Hepatocyte (in vitro differentiated cells): ENCODE results near the gene KLHDC8A. TPM values are rescaled to one million over a fixed set of nuclear protein-coding genes. Genes with fewer than 3 reads are reported as not detected.

Experiments used
- DNase-seq: peaks from one replicate; pipeline ENCODE4 v3.0.0-alpha.2; 2016; ENCODE audit warnings: low spot score
- H2AFZ ChIP-seq: fragments of 200-600 bp; sonication (generic); 2 replicates; pipeline ENCODE4 v1.6.0; 2016; ENCODE audit warnings: antibody characterized with exemption, mild to moderate bottlenecking
- H3K27ac ChIP-seq: fragments of 200-600 bp; sonication (generic); 2 replicates; pipeline ENCODE4 v1.5.1; 2016; ENCODE audit warnings: mild to moderate bottlenecking
- H3K27me3 ChIP-seq: fragments of 200-600 bp; sonication (generic); 2 replicates; pipeline ENCODE4 v1.6.1; 2016
- H3K36me3 ChIP-seq: fragments of 200-600 bp; sonication (generic); replicated peaks from 2 replicates; pipeline ENCODE4 v1.5.1; 2016; ENCODE audit warnings: low read depth; ENCODE audit not compliant: insufficient read depth
- H3K4me1 ChIP-seq: fragments of 200-600 bp; sonication (generic); 2 replicates; pipeline ENCODE4 v1.5.1; 2016; ENCODE audit warnings: mild to moderate bottlenecking, moderate library complexity; ENCODE audit not compliant: insufficient read depth
- H3K4me2 ChIP-seq: fragments of 200-600 bp; sonication (generic); 2 replicates; pipeline ENCODE4 v1.6.0; 2016
- H3K4me3 ChIP-seq: fragments of 200-600 bp; sonication (generic); 2 replicates; pipeline ENCODE4 v1.5.1; 2016; ENCODE audit warnings: mild to moderate bottlenecking
- H3K79me2 ChIP-seq: fragments of 200-600 bp; sonication (generic); 2 replicates; pipeline ENCODE4 v1.6.0; 2017; ENCODE audit warnings: mild to moderate bottlenecking
- H3K9me2 ChIP-seq: fragments of 200-600 bp; sonication (generic); replicated peaks from 2 replicates; pipeline ENCODE4 v1.6.0; 2017; ENCODE audit warnings: mild to moderate bottlenecking; ENCODE audit not compliant: insufficient read depth
- H3K9me3 ChIP-seq: fragments of 200-600 bp; sonication (generic); 2 replicates; pipeline ENCODE4 v1.5.1; 2016; ENCODE audit warnings: low read depth, mild to moderate bottlenecking
- H4K20me1 ChIP-seq: fragments of 200-600 bp; sonication (generic); 2 replicates; pipeline ENCODE4 v1.6.0; 2016; ENCODE audit warnings: mild to moderate bottlenecking; ENCODE audit not compliant: insufficient read depth, poor library complexity, severe bottlenecking
- EZH2 ChIP-seq: fragments of 200-600 bp; sonication (generic); IDR thresholded peaks from 2 replicates; pipeline ENCODE4 v1.6.1; 2016; ENCODE audit warnings: antibody characterized with exemption, mild to moderate bottlenecking, borderline replicate concordance
- EZH2phosphoT487 ChIP-seq: fragments of 200-600 bp; sonication (generic); IDR thresholded peaks from one replicate; pipeline ENCODE4 v1.6.1; 2018; ENCODE audit warnings: antibody characterized with exemption, mild to moderate bottlenecking, low read depth, moderate library complexity; ENCODE audit not compliant: unreplicated experiment, severe bottlenecking
- WGBS: methylation state at CpG from one replicate; pipeline ENCODE4 v1.1.6; 2016; ENCODE audit warnings: low lambda C conversion rate; ENCODE audit errors: missing lambda C conversion rate; 5-methylcytosine and 5-hydroxymethylcytosine counted together
- polyA plus RNA-seq: library from polyadenylated mRNA; unstranded; fragments of >200 nt; fragmentation: Nextera tagmentation; extraction: Ambion mirVana; gene quantifications from 2 replicates; pipeline ENCODE4 v1.2.1, GENCODE V29; 2016
- total RNA-seq: library from RNA; depleted of rRNA; stranded (reverse); fragments of >200 nt; gene quantifications from 2 replicates; pipeline ENCODE4 v1.2.3, GENCODE V29; 2014
- TF ChIP-seq, protein P1 (sequence below): fragments of 200-600 bp; sonication (generic); IDR thresholded peaks from 2 replicates; pipeline ENCODE4 v1.5.1; 2016; ENCODE audit warnings: antibody characterized with exemption, mild to moderate bottlenecking; ENCODE audit not compliant: poor library complexity

KLHDC8A gene
- total and polyA plus RNA-seq, 2 experiments from 2014 or later = 0.40 to 1.6 TPM

DNA sequence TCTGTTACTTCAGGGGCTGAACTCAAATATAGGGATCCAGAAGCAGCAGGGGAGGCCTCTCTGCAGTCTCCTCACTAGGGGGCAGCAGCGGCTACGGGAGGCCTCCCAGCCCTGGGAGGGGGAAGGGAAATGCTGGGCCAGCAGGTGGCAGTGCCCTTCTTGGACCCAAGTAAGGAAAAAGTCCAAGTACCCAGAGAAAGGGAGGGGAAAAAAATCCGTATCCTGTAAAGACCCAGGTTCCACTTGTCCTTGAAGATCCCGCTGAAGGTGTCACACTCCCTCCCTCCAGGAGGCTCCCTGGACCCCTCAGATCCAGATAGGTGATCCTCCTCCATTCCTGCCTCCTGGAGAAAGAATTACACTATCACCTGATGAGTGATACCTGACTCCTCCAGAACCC is 21.0 kb downstream of the KLHDC8A start:
- H3K4me3 ChIP-seq = no peak overlapping the region
- no peaks in the 10 kb centered on the region for H3K4me1 ChIP-seq
- TF ChIP-seq, protein P1, sequence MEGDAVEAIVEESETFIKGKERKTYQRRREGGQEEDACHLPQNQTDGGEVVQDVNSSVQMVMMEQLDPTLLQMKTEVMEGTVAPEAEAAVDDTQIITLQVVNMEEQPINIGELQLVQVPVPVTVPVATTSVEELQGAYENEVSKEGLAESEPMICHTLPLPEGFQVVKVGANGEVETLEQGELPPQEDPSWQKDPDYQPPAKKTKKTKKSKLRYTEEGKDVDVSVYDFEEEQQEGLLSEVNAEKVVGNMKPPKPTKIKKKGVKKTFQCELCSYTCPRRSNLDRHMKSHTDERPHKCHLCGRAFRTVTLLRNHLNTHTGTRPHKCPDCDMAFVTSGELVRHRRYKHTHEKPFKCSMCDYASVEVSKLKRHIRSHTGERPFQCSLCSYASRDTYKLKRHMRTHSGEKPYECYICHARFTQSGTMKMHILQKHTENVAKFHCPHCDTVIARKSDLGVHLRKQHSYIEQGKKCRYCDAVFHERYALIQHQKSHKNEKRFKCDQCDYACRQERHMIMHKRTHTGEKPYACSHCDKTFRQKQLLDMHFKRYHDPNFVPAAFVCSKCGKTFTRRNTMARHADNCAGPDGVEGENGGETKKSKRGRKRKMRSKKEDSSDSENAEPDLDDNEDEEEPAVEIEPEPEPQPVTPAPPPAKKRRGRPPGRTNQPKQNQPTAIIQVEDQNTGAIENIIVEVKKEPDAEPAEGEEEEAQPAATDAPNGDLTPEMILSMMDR = peak; percentile 90
- no peak for TF ChIP-seq EZH2phosphoT487
- no peak overlapping the region for H3K4me2 ChIP-seq
- H2AFZ ChIP-seq = no peak overlapping the region
- no peak overlapping the region for H3K27ac ChIP-seq
- 6% methylated on average over 4 of the region's 4 CpGs for WGBS
- DNase-seq = peak; percentile 92
- peaks cover 5% of the 10 kb centered on the region for H3K27me3 ChIP-seq
- H3K9me3 ChIP-seq = no peaks in the 10 kb centered on the region
- H3K36me3 ChIP-seq = no peaks in the 10 kb centered on the region
- no peaks in the 10 kb centered on the region for H4K20me1 ChIP-seq
- H3K79me2 ChIP-seq = no peaks in the 10 kb centered on the region
- no peaks in the 10 kb centered on the region for H3K9me2 ChIP-seq

DNA sequence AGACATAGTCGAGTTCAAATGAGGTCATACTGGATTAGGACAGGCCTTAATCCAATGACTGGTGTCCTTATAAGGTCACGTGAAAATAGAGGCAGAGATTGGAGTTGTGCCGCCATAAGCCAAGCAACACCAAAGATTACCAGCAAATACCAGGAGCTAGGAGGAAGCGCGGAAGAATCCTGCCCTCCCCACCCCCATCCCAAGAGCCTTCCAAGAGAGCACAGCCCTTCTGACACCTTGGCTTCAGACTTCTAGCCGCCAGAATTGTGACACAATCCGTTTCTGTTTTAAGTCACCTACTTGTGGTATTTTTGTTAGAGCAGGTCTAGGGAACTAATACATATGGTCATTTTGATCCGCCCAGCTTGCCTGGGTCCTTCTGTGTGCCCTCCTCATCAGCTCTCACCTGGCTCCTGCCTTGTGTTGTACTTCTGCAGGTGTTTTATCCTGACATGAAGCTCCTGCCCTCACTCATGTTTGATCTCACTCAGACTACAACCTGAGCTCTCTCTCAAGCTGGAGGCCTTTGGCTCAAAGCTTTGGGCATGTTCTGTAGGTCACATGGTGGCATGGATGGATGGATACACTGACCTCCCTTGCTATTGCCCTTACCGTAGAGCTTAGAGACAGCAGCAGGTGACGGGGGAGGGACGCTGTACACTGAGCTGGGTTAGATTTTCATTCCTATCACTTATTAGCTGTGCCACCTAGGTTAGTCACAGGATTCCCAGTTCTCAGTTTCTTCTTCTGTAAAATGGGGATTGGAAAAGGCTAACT is 24.5 kb downstream of the KLHDC8A start:
- H3K9me3 ChIP-seq = no peaks in the 10 kb centered on the region
- 91% methylated on average over 11 of the region's 11 CpGs for WGBS
- TF ChIP-seq EZH2phosphoT487 = no peak
- TF ChIP-seq, protein P1 = no peak
- TF ChIP-seq EZH2 = no peak
- DNase-seq = no peak
- no peak overlapping the region for H2AFZ ChIP-seq
- no peaks in the 10 kb centered on the region for H3K36me3 ChIP-seq
- H3K4me3 ChIP-seq = no peak overlapping the region
- H3K4me2 ChIP-seq = no peak overlapping the region
- no peaks in the 10 kb centered on the region for H3K9me2 ChIP-seq
- no peaks in the 10 kb centered on the region for H3K27me3 ChIP-seq
- H3K79me2 ChIP-seq = no peaks in the 10 kb centered on the region
- H3K27ac ChIP-seq = no peak overlapping the region
- no peaks in the 10 kb centered on the region for H4K20me1 ChIP-seq
- no peaks in the 10 kb centered on the region for H3K4me1 ChIP-seq

DNA sequence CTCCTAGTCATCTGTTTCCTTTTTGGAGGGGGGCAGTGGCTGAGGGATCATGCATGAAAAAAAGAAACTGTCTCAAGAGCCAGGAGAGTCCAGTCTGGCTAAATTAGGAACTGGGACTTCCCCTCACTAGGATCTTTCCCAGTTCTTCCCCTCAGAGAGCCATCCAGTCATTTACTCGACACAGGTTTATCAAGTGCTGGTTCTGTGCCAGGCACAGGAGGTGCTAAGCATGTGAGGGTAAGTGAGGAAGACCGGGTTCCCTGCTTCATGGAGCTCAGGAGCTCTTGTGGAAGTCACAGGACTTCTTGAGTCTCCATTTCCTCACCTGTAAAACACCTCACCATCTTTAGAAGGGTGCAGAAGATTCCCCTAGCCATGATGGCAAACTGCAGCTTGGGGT is 26.6 kb downstream of the KLHDC8A start:
- no peak for DNase-seq
- H3K27ac ChIP-seq = no peak overlapping the region
- H3K4me1 ChIP-seq = no peaks in the 10 kb centered on the region
- no peaks in the 10 kb centered on the region for H3K9me3 ChIP-seq
- no peaks in the 10 kb centered on the region for H3K36me3 ChIP-seq
- WGBS = 86% methylated on average over 2 of the region's 2 CpGs
- H3K4me3 ChIP-seq = no peak overlapping the region
- no peak overlapping the region for H3K4me2 ChIP-seq
- H2AFZ ChIP-seq = no peak overlapping the region
- no peaks in the 10 kb centered on the region for H3K27me3 ChIP-seq
- no peaks in the 10 kb centered on the region for H3K79me2 ChIP-seq
- no peaks in the 10 kb centered on the region for H4K20me1 ChIP-seq
- H3K9me2 ChIP-seq = no peaks in the 10 kb centered on the region
- TF ChIP-seq EZH2 (no peak), EZH2phosphoT487 (no peak)
- TF ChIP-seq, protein P1 = no peak
